Coronary artery (tissue), 2 donors: ENCODE results near the gene TRIAP1.

Experiments used
- DNase-seq: peaks from one replicate; pipeline ENCODE4 v3.0.0-alpha.2; 2017; ENCODE audit warnings: low spot score
- H3K27ac ChIP-seq, 2 donors: fragments of 200-600 bp; sonication (generic); one replicate each; pipeline ENCODE4 v1.5.1; 2016 to 2019
- H3K4me3 ChIP-seq: fragments of 200-600 bp; sonication (generic); 2 replicates; pipeline ENCODE4 v1.5.1; 2016; ENCODE audit warnings: mild to moderate bottlenecking, moderate library complexity
- CTCF ChIP-seq: fragments of 200-600 bp; sonication (generic); IDR thresholded peaks from one replicate; pipeline ENCODE4 v1.5.1; 2019; ENCODE audit warnings: antibody characterized with exemption

Gene TRIAP1

GRCh38 chr12:120485961-120486881, 40.0 kb upstream of the TRIAP1 start:
- no peak for DNase-seq
- no peak for TF ChIP-seq CTCF
- Histone ChIP-seq H3K27ac (no peak overlapping the region), H3K4me3 (no peak overlapping the region)

GRCh38 chr12:120483621-120484020, 37.4 kb upstream of the TRIAP1 start:
- no peak for TF ChIP-seq CTCF
- H3K4me3 ChIP-seq, result no peak overlapping the region
- H3K27ac ChIP-seq, result no peak overlapping the region
- no peak for DNase-seq

- no peak for TF ChIP-seq CTCF
- Histone ChIP-seq H3K27ac (no peak overlapping the region), H3K4me3 (no peak overlapping the region)
- no peak for DNase-seq
These were observed 35.0 kb upstream of the TRIAP1 start for GRCh38 chr12:120481022-120481767.

GRCh38 chr12:120480211-120480610, 34.0 kb upstream of the TRIAP1 start:
- Histone ChIP-seq H3K4me3 (no peak overlapping the region), H3K27ac (no peak overlapping the region)
- no peak for TF ChIP-seq CTCF
- DNase-seq, result no peak

GRCh38 chr12:120479458-120479857, 33.3 kb upstream of the TRIAP1 start:
- DNase-seq, result no peak
- Histone ChIP-seq H3K4me3 (no peak overlapping the region), H3K27ac (no peak overlapping the region)
- no peak for TF ChIP-seq CTCF

- Histone ChIP-seq H3K27ac (no peak overlapping the region), H3K4me3 (no peak overlapping the region)
- TF ChIP-seq CTCF, result no peak
- no peak for DNase-seq
These were observed 29.5 kb upstream of the TRIAP1 start for GRCh38 chr12:120475643-120476042.

- H3K4me3 ChIP-seq, result no peak overlapping the region
- no peak for DNase-seq
- no peak for TF ChIP-seq CTCF
- H3K27ac ChIP-seq, result no peak overlapping the region
These were observed 28.4 kb upstream of the TRIAP1 start for GRCh38 chr12:120474616-120474960.
